SKM-1 treated with dmso at 0.1 percent for 144 hours (cell line): ENCODE measurements around the gene CDK7.
"Not testable (repeated sequence)": the region's sequence is repeated elsewhere in the genome, so short reads cannot be mapped to it uniquely, and the experiment has no call there.

ENCODE experiments used
- DNase-seq: peaks from one replicate; lab custom pipeline; 2025; ENCODE audit not compliant: unreplicated experiment; lab: John Stamatoyannopoulos, UW

The CDK7 gene

DNA sequence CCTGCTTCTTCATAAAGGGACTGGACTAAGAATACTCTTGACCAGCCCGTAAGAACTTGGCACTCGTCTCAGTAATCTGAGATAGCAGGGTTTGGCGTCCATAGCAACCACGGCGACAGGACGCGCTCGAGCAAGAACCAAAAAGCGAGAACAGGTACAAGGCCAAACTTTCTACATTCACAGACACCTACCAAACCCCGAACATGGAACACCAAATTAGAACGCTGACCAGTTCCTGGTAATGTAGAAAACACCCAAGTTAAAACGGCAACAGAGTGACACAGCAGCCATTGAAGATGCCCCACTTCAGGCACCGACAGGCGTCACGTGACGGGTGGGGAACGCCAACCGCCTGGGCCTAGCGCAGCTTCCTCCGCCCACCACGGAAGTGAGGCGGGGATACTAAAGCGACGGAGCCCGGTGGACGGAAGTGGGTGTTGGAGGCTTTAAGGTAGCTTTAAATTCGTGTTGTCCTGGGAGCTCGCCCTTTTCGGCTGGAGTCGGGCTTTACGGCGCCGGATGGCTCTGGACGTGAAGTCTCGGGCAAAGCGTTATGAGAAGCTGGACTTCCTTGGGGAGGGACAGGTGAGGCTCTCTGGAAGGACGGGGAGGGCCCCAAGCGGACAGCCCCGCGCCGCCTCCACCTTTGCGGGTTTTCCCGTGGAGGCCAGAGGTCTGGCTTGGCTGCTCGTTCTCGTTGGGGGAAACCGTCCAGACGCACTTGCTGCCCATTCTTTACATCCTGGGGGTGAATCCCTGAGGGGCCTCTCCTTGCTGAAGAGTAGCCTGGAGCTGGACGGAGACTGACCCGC, at the start of gene CDK7:
TSS of gene CDK7 (plus strand) at position 430 of the 812 bp plus-strand sequence. CDS start at position 520, 90 bp downstream.
- peak; percentile 86 for DNase-seq

- no peak for DNase-seq
Observed at GRCh38 chr5:69187342-69187741, 47.3 kb upstream of the CDK7 start.

GRCh38 chr5:69188811-69189161, 45.9 kb upstream of the CDK7 start:
- DNase-seq = no peak

DNA sequence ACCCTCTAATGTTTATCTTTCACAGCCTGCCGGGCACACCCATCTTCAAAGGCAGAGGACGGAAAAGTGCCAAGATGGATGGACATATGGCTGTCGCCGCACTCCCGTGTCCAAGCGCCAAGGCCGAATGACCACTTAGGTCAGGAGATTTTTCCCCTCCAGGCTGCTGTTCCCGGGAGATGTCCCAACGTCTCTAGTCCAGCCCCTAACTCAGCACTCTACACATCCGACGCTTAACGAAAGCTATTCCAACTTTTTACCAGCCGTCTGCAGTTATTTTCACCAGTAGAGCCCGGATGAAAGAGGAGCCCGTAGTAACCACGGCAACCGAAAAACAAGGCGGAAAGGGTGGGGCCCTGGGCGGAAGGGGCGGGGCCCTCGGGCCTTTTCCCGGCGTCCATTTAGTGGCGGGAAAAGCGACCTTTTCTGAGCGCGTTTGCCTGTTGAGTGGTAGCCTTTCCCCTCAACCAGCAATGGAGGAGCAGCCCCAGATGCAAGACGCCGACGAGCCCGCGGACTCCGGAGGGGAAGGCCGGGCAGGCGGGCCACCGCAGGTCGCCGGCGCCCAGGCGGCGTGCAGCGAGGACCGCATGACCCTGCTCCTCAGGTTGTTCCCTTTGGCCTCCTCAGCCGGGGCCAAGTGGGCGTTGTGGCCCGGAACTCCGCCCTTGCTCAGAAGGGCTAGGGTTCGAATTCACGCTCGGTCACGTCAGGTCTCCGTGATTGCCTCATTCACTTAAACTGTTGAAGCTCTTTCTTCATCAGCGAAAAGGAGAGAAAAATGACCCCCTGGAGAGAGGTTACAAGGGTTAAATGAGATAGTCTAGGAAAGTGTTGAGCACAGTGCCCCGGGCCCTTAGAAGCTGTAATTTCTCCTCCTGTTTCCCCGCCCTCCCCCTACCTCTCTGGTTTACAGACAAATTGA, 45.3 kb upstream of the CDK7 start, which contains the start of gene CENPH:
TSS of gene CENPH (plus strand) at position 422 of the 925 bp plus-strand sequence. CDS start at position 474, 52 bp downstream.
- DNase-seq = peak; percentile 90

- DNase-seq = no peak
Observed at GRCh38 chr5:69202497-69202896, 32.2 kb upstream of the CDK7 start.

DNA sequence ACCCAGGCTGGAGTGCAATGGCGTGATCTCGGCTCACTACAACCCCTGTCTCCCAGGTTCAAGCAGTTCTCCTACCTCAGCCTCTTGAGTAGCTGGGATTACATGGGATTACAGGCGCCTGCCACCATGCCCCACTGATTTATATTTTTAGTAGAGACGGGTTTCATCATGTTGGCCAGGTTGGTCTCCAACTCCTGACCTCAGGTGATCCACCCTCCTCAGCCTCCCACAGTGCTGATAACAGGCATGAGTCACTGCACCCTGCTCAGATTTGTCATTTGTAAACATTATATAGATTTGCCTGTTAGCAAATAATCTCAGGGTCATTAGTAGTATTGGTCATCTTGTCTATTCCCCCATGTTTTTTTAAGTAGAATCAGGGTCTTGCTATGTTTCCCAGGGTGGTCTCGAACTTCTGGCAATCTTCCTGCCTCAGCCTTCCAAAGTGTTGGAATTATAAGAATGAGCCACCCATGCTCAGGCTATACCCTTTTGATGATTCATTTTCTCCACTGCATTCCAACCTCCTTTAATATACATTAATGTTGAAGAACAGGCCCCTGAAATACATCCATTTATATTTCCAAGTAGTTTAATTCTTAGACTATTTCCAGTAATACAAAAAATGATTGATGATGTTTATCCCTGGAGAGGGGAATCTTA, 28.0 kb upstream of the CDK7 start:
- DNase-seq = no peak

DNA sequence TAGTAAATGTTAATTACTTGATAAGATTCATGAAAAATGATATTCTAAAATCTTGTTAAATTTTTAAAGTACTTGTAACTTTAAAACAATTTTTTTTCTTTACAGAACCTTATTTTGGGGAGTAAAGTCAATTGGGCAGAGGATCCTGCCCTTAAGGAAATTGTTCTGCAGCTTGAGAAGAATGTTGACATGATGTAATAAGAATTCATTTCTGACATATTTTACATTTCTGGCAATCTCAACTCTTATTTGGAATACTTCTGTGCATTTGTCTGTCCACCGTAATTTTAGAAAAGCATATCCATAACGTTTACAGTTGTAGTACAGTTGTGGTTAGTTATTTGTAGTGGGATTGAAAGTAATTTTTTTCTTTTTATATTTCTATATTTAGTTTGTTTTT, 25.1 kb upstream of the CDK7 start:
- no peak for DNase-seq

- no peak for DNase-seq
Observed at GRCh38 chr5:69211200-69211599, 23.5 kb upstream of the CDK7 start.

DNA sequence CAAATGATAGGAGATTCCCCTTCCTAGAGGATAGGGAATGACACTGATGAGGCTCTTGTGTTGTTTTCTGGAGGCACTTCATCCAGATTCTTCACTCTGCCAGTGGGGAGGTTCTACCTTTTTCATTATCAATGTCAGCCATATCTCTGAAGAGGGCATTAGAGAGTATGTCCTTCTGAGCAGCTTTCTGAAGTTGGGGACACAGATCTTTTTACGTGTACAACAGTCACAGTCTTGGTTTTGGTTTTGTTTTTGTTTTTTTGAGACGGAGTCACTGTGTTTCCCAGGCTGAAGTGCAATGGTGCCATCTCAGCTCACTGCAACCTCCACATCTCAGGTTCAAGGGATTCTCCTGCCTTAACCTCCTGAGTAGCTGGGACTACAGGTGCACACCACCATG, 22.7 kb upstream of the CDK7 start:
- no peak for DNase-seq

- DNase-seq = no peak
Observed at GRCh38 chr5:69213513-69214215, 21.0 kb upstream of the CDK7 start.

DNA sequence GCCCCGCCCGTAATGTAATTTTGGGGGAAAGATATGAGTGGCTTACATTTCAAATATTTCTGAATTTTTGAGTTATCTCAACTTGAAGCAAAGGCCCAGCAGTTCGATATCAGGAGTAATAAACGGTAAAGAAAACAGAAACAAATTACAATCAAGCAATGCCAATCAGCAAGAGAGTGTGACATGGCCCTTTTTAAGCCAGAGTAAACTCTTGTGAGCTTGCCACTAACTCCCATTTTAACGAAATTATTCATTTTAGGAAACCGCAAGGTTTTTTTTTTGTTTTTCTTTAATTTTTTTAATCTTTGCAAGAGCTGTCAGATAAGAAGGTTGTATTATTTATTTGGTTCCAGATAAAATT, 17.6 kb upstream of the CDK7 start:
- no peak for DNase-seq

DNA sequence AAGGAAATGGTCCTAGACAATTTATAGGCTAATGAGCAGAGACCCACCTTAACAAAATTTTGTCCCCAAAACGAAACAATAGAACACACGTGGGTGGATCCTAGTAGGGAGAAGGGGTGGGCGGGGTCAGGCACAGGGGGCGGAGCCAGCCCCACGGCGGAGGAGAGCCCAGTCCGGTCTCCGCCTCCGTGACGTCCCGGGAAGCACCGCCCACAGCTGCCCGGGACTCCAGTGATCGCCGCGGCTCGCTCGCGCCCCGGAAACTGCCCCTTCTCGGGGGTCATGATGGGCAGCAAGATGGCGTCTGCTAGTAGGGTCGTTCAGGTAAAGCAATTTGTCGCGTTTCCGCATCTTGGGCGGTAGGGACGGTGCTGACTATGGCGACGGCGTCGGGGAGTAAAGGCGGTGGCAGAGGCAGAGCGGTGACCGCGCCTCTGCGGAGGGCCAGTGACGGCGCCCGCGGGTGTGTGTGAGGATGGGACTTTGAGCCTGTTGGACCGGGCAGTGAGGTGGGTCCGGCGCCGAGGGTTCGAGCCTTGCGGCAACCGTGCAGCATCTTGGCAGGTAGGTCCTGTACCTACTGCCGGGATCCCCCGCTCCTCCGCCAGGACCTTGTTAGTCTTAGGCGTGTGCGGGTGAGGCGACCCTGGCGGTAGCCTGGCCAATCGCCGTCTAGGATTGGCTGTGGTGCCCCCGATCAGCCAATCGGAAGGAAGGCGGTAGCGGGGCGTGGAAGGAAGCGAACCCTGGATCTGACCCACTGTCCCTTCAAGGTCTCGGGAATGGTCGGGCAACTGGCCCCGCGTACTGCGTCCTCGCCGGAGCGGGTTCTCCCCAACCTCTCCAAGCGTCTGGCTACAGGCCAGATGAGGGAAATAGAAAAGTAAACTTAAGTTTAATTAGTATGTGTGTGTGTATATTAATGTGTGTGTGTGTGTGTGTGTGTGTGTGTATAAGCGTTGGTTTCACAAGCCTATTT, 16.8 kb upstream of the CDK7 start:
- DNase-seq = peak; percentile 87

GRCh38 chr5:69219939-69220338, 14.7 kb upstream of the CDK7 start:
- no peak for DNase-seq

GRCh38 chr5:69220371-69220770, 14.3 kb upstream of the CDK7 start:
- DNase-seq = not testable (repeated sequence)

DNA sequence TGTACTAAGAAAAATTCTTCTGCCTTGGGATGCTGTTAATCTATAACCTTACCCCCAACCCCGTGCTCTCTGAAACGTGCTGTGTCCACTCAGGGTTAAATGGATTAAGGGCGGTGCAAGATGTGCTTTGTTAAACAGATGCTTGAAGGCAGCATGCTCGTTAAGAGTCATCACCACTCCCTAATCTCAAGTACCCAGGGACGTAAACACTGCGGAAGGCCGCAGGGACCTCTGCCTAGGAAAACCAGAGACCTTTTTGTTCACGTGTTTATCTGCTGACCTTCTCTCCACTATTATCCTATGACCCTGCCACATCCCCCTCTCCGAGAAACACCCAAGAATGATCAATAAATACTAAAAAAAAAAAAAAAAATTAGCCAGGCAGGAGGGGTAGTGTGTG, 13.9 kb upstream of the CDK7 start:
- DNase-seq = not testable (repeated sequence)

DNA sequence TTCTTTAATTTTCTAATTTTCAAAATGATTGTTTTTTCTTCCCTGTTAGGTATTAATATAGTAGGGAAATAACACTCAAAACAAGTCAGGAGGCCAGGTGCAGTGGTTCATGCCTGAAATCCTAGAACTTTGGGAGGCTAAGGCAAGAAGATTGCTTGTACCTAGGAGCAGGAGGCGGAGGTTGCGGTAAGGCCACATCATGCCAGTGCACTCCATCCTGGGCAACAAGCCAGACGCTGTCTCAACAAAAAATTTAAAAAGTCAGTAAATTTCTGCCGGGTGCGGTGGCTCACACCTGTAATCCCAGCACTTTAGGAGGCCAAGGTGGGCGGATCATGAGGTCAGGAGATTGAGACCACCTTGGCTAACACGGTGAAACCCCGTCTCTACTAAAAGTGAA, 10.2 kb upstream of the CDK7 start:
- no peak for DNase-seq

GRCh38 chr5:69225860-69226259, 8.8 kb upstream of the CDK7 start:
- no peak for DNase-seq

GRCh38 chr5:69230181-69230580, 4.5 kb upstream of the CDK7 start:
- DNase-seq = no peak

DNA sequence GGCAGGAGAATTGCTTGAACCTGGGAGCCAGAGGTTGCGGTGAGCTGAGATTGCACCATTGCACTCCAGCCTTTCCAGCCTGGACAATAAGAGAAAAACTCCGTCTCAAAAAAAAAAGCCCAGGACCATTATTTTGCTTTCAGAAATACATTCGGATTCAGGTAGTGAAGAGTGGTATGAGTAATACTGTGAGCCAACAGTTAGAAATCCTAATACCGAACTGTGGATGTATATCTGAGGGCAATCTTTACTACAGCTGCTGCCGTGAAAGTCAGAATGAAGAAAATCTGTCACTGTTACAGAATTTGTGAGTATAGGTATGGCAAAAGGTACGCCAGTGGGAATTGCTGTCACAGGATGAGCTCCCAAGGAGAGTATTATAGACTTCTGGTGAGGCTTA, 3.4 kb upstream of the CDK7 start:
- no peak for DNase-seq

- no peak for DNase-seq
Observed at GRCh38 chr5:69231851-69232250, 2.8 kb upstream of the CDK7 start.
